HCT116 (cell line): ENCODE results near the gene UVRAG. TPM values are rescaled to one million over a fixed set of nuclear protein-coding genes. Genes with fewer than 3 reads are reported as not detected.

ENCODE experiments used
- ATAC-seq: fragments of 200-7000 bp; cut with Tn5 transposase; 2 replicates; pipeline ENCODE4 v1.9.1; 2020; ENCODE audit warnings: mild to moderate bottlenecking, moderate library complexity
- BruUV-seq: library from RNA; stranded (reverse); fragments of 400-500 nt; replicated peaks from 2 replicates; lab custom pipeline; 2021; lab: Mats Ljungman, UMichigan
- CTCF ChIA-PET: fragments of 300-600 bp; sonication (Branson Sonifier 250); formaldehyde crosslinking; loops from one replicate; lab custom pipeline; 2021; ENCODE audit warnings: antibody characterized with exemption; lab: Charles Lee
- POLR2A ChIA-PET: fragments of 300-600, 350-600 bp; sonication (Branson Sonifier 250); formaldehyde crosslinking; loops from one replicate; lab custom pipeline; 2021; ENCODE audit warnings: antibody characterized with exemption; lab: Charles Lee
- RAD21 ChIA-PET, 2 experiments: fragments of 300-600 bp; sonication (Branson Sonifier 250); formaldehyde crosslinking; loops; one replicate each; lab custom pipeline; 2023; ENCODE audit warnings: low total read pairs in 2 of 2; ENCODE audit not compliant: uncharacterized antibody in 2 of 2, unreplicated experiment in 2 of 2, low non-redundant PET in 1 of 2; lab: Charles Lee
- DNase-seq: peaks from one replicate; pipeline ENCODE4 v3.0.0-alpha.2; 2010; ENCODE audit warnings: low read depth, low spot score
- H2AFZ ChIP-seq: fragments of 200-600 bp; shearing (Covaris generic), sonication (generic); 2 replicates; pipeline ENCODE4 v1.6.1; 2017; ENCODE audit warnings: low read depth, mixed run types, mixed read lengths, antibody characterized with exemption, low read length; ENCODE audit not compliant: poor library complexity, severe bottlenecking
- H3K27ac ChIP-seq: 2 replicates; pipeline ENCODE4 v1.5.1; 2012; ENCODE audit warnings: low read depth, low read length
- H3K27me3 ChIP-seq: fragments of 200-600 bp; sonication (generic); 2 replicates; pipeline ENCODE4 v1.6.1; 2016; ENCODE audit warnings: mixed run types, low read length, mixed read lengths; ENCODE audit not compliant: insufficient read depth
- H3K36me3 ChIP-seq, 2 experiments: fragments of 200-500 bp in 1 of 2; fragments of 200-600 bp in 1 of 2; sonication (Bioruptor generic) in 1 of 2; sonication (generic) in 1 of 2; 2 replicates each; pipeline versions ENCODE4 v1.5.1 to v1.6.1; 2014 to 2016; ENCODE audit warnings: low read length in 2 of 2, inconsistent platforms in 1 of 2, mixed read lengths in 1 of 2, mixed run types in 1 of 2; ENCODE audit not compliant: insufficient read depth in 2 of 2, control insufficient read depth in 1 of 2
- H3K4me1 ChIP-seq, 2 experiments: fragments of 200-600 bp in 1 of 2; sonication (generic) in 1 of 2; 2 replicates each; pipeline versions ENCODE4 v1.5.1 to v1.6.1; 2012 to 2017; ENCODE audit warnings: low read length in 2 of 2, inconsistent platforms in 1 of 2, mild to moderate bottlenecking in 1 of 2, mixed read lengths in 1 of 2, mixed run types in 1 of 2, moderate library complexity in 1 of 2; ENCODE audit not compliant: insufficient read depth in 2 of 2, control insufficient read depth in 1 of 2
- H3K4me2 ChIP-seq: fragments of 200-600 bp; sonication (generic); 2 replicates; pipeline ENCODE4 v1.6.1; 2017; ENCODE audit warnings: mixed run types, low read length, mixed read lengths
- H3K4me3 ChIP-seq, 2 experiments: fragments of 200-600 bp in 1 of 2; sonication (generic) in 1 of 2; replicated peaks in 1 of 2; 2 replicates each; pipeline ENCODE4 v1.5.1; 2011 to 2016; ENCODE audit warnings: low read length in 2 of 2, control low read depth in 1 of 2, low read depth in 1 of 2, mild to moderate bottlenecking in 1 of 2, mixed read lengths in 1 of 2, mixed run types in 1 of 2
- H3K79me2 ChIP-seq: fragments of 200-600 bp; sonication (generic); 2 replicates; pipeline ENCODE4 v1.6.1; 2017; ENCODE audit warnings: mild to moderate bottlenecking, mixed run types, low read length, moderate library complexity, mixed read lengths; ENCODE audit not compliant: insufficient read depth
- H3K9ac ChIP-seq: fragments of 200-600 bp; sonication (generic); 2 replicates; pipeline ENCODE4 v1.6.1; 2016; ENCODE audit warnings: low read length, mixed read lengths
- H3K9me2 ChIP-seq: fragments of 200-600 bp; sonication (generic), shearing (Covaris generic); 2 replicates; pipeline ENCODE4 v1.6.1; 2017; ENCODE audit warnings: mixed run types, mild to moderate bottlenecking, moderate library complexity; ENCODE audit not compliant: insufficient read depth
- H3K9me3 ChIP-seq, 2 experiments: fragments of 200-500 bp in 1 of 2; fragments of 200-600 bp in 1 of 2; sonication (Bioruptor generic) in 1 of 2; sonication (generic) in 1 of 2; 2 replicates each; pipeline ENCODE4 v1.6.1; 2014 to 2017; ENCODE audit warnings: low read length in 2 of 2, mixed read lengths in 2 of 2, inconsistent platforms in 1 of 2, low read depth in 1 of 2, mild to moderate bottlenecking in 1 of 2, mixed run types in 1 of 2, moderate library complexity in 1 of 2; ENCODE audit not compliant: control insufficient read depth in 1 of 2, insufficient read depth in 1 of 2
- H4K20me1 ChIP-seq: fragments of 200-600 bp; sonication (generic), shearing (Covaris generic); 2 replicates; pipeline ENCODE4 v1.6.1; 2017; ENCODE audit warnings: mixed run types, mild to moderate bottlenecking, moderate library complexity; ENCODE audit not compliant: insufficient read depth
- ATF3 ChIP-seq: IDR thresholded peaks from 2 replicates; pipeline ENCODE4 v1.6.1; 2012
- CBX3 ChIP-seq: IDR thresholded peaks from 2 replicates; pipeline ENCODE4 v1.6.1; 2012; ENCODE audit warnings: low read depth
- CEBPB ChIP-seq: IDR thresholded peaks from 2 replicates; pipeline ENCODE4 v1.6.1; 2012; ENCODE audit warnings: low read depth
- CTCF ChIP-seq, 3 experiments: fragments of 200-600 bp in 1 of 3; sonication (generic) in 1 of 3; IDR thresholded peaks in 2 of 3; conservative IDR thresholded peaks in 1 of 3; 2 replicates each; pipeline ENCODE4 v1.5.1; 2012 to 2017; ENCODE audit warnings: low read depth in 2 of 3, low read length in 2 of 3, antibody characterized with exemption in 1 of 3, borderline replicate concordance in 1 of 3, control low read depth in 1 of 3, mild to moderate bottlenecking in 1 of 3, mixed read lengths in 1 of 3, mixed run types in 1 of 3, moderate library complexity in 1 of 3; ENCODE audit not compliant: insufficient read depth in 1 of 3
- ELF1 ChIP-seq: IDR thresholded peaks from 2 replicates; pipeline ENCODE4 v1.6.1; 2012; ENCODE audit warnings: low read depth, borderline replicate concordance
- FOSL1 ChIP-seq: IDR thresholded peaks from 2 replicates; pipeline ENCODE4 v1.6.1; 2012; ENCODE audit warnings: low read depth
- JUND ChIP-seq: IDR thresholded peaks from 2 replicates; pipeline ENCODE4 v1.6.1; 2012
- MAX ChIP-seq: IDR thresholded peaks from 2 replicates; pipeline ENCODE4 v1.6.1; 2012
- POLR2A ChIP-seq: IDR thresholded peaks from 2 replicates; pipeline ENCODE4 v1.7.0; 2011; ENCODE audit warnings: borderline replicate concordance; ENCODE audit not compliant: insufficient read depth, insufficient read length; ENCODE audit errors: extremely low read depth
- RAD21 ChIP-seq: IDR thresholded peaks from 2 replicates; pipeline ENCODE4 v1.6.1; 2012; ENCODE audit warnings: low read depth, mild to moderate bottlenecking
- REST ChIP-seq: IDR thresholded peaks from 2 replicates; pipeline ENCODE4 v1.6.1; 2012; ENCODE audit warnings: low read depth
- SIN3A ChIP-seq: IDR thresholded peaks from 2 replicates; pipeline ENCODE4 v1.6.1; 2012; ENCODE audit warnings: low read depth
- SRF ChIP-seq: IDR thresholded peaks from 2 replicates; pipeline ENCODE4 v1.6.1; 2012; ENCODE audit warnings: low read depth
- TCF7L2 ChIP-seq: IDR thresholded peaks from 2 replicates; pipeline ENCODE4 v1.7.0; 2011; ENCODE audit warnings: borderline replicate concordance, inconsistent platforms; ENCODE audit not compliant: insufficient read depth, insufficient read length; ENCODE audit errors: extremely low read depth
- YY1 ChIP-seq: IDR thresholded peaks from 2 replicates; pipeline ENCODE4 v1.6.1; 2011; ENCODE audit warnings: low read length, low read depth, moderate library complexity, mild to moderate bottlenecking; ENCODE audit not compliant: insufficient replicate concordance; ENCODE audit errors: extremely low read depth
- ZBTB33 ChIP-seq: IDR thresholded peaks from 2 replicates; pipeline ENCODE4 v1.6.1; 2011; ENCODE audit warnings: mild to moderate bottlenecking, low read length, moderate library complexity; ENCODE audit not compliant: insufficient replicate concordance; ENCODE audit errors: extremely low read depth
- ZFX ChIP-seq: fragments of 450-650 bp; IDR thresholded peaks from 2 replicates; pipeline ENCODE4 v1.6.1; 2017
- ZNF274 ChIP-seq: fragments of 200-500 bp; sonication (Bioruptor generic); IDR thresholded peaks from 2 replicates; pipeline ENCODE4 v1.6.1; 2014; ENCODE audit warnings: mild to moderate bottlenecking, low read depth, low read length, inconsistent platforms
- intact Hi-C: fragments of 100-400 bp; cut with micrococcal nuclease; formaldehyde crosslinking; loops from 2 replicates; pipeline ENCODE4 v1.10.0; 2022
- total RNA-seq: library from RNA; stranded (reverse); gene quantifications from one replicate; pipeline ENCODE4 v1.2.1, GENCODE V29; 2021; ENCODE audit not compliant: unreplicated experiment

Gene UVRAG
- total RNA-seq, 1 experiment from 2014 or later, result 12.3 TPM

GRCh38 chr11:75826461-75827230 is 11.6 kb downstream of the UVRAG start:
- CTCF ChIA-PET, result no interaction called here

More at GRCh38 chr11:75826461-75827230, 11.6 kb downstream of the UVRAG start:
- Histone ChIP-seq H3K4me1 (no peaks in the 10 kb centered on the region), H3K36me3 (no peaks in the 10 kb centered on the region), H2AFZ (no peak overlapping the region), H3K9me2 (no peaks in the 10 kb centered on the region), H4K20me1 (no peaks in the 10 kb centered on the region), H3K4me2 (no peak overlapping the region), H3K9me3 (no peaks in the 10 kb centered on the region), H3K79me2 (peaks cover 11% of the 10 kb centered on the region; the same call in 1 of the 2 replicates), H3K9ac (no peak overlapping the region), H3K4me3 (no peak overlapping the region), H3K27ac (no peak overlapping the region), H3K27me3 (no peaks in the 10 kb centered on the region)
- RAD21 ChIA-PET, result no interaction called here
- TF ChIP-seq POLR2A (no peak), CEBPB (no peak), YY1 (no peak), SRF (no peak), ELF1 (no peak), MAX (no peak), ZFX (no peak), ATF3 (no peak), ZNF274 (no peak), ZBTB33 (no peak), FOSL1 (no peak), SIN3A (no peak), JUND (no peak), CBX3 (no peak), CTCF (IDR thresholded peaks at IDR 0.05 in 2 of 3, conservative IDR thresholded peaks at IDR 0.05 in 1 of 3; ENCODE audit: borderline replicate concordance in 1 of 3, insufficient read depth in 1 of 3, low read depth in 2 of 3, low read length in 2 of 3) (no peak), REST (no peak), RAD21 (no peak), TCF7L2 (no peak)
- DNase-seq (no peak), ATAC-seq (no peak)
- intact Hi-C loops, result no loop called here
- no TSS peak for BruUV-seq
- POLR2A ChIA-PET, result no interaction called here
